K562 (cell line): ENCODE data around the gene CDK14. TPM values are rescaled to one million over a fixed set of nuclear protein-coding genes. Genes with fewer than 3 reads are reported as not detected.

Source experiments
- ATAC-seq: fragments of 200-7000 bp; cut with Tn5 transposase; 3 replicates; pipeline ENCODE4 v1.9.1; 2020; ENCODE audit warnings: moderate library complexity
- BruUV-seq: library from RNA; stranded (reverse); fragments of 400-500 nt; replicated peaks from 2 replicates; lab custom pipeline; 2021; lab: Mats Ljungman, UMichigan
- CTCF ChIA-PET: fragments of 300-600 bp; formaldehyde crosslinking; extraction: SDS; loops from one replicate; lab custom pipeline; 2021; ENCODE audit warnings: low intra/inter-chr PET ratio; lab: Yijun Ruan, JAX
- POLR2A ChIA-PET: fragments of 300-600, 350-650 bp; sonication (Branson Sonifier 250); formaldehyde crosslinking; extraction: SDS; loops from one replicate; lab custom pipeline; 2021; ENCODE audit warnings: antibody characterized with exemption, inconsistent platforms; lab: Yijun Ruan, JAX
- DNase-seq, 4 experiments: peaks; one replicate each; pipeline versions ENCODE4 v3.0.0 to v3.0.0-alpha.2; 2011 to 2018; ENCODE audit warnings: low spot score in 3 of 4, mixed read lengths in 3 of 4; ENCODE audit errors: extremely low read depth in 1 of 4
- FAIRE-seq: peaks from 2 replicates; lab custom pipeline; 2011; peaks lifted over from hg19 to GRCh38; lab: Jason Lieb, UNC
- H2AFZ ChIP-seq: 2 replicates; pipeline ENCODE4 v1.6.0; 2011; ENCODE audit warnings: low read depth, low read length, control low read depth, inconsistent platforms
- H3K27ac ChIP-seq: fragments of 200-600 bp; 3 replicates; pipeline ENCODE4 v1.8.0; 2011; ENCODE audit warnings: low read depth, mild to moderate bottlenecking, control low read depth, inconsistent platforms, low read length, moderate library complexity, mixed read lengths; ENCODE audit errors: extremely low read depth
- H3K27me3 ChIP-seq, 2 experiments: fragments of 300-600 bp in 1 of 2; 2 replicates in 1 of 2; 3 replicates in 1 of 2; pipeline versions ENCODE4 v1.6.0 to v1.8.0; 2011; ENCODE audit warnings: inconsistent platforms in 2 of 2, low read length in 2 of 2, mild to moderate bottlenecking in 1 of 2, mixed read lengths in 1 of 2, moderate library complexity in 1 of 2; ENCODE audit not compliant: control insufficient read depth in 2 of 2, insufficient read depth in 2 of 2
- H3K36me3 ChIP-seq: fragments of 300-600 bp; 3 replicates; pipeline ENCODE4 v1.8.0; 2011; ENCODE audit warnings: mild to moderate bottlenecking, low read length, inconsistent platforms; ENCODE audit not compliant: control insufficient read depth, insufficient read depth
- H3K4me1 ChIP-seq, 2 experiments: fragments of 200-600 bp in 1 of 2; replicated peaks in 1 of 2; 2 replicates in 1 of 2; 3 replicates in 1 of 2; pipeline versions ENCODE4 v1.5.1 to v1.8.0; 2011; ENCODE audit warnings: inconsistent platforms in 2 of 2, low read length in 2 of 2, mild to moderate bottlenecking in 1 of 2, mixed read lengths in 1 of 2, moderate library complexity in 1 of 2; ENCODE audit not compliant: control insufficient read depth in 2 of 2, insufficient read depth in 2 of 2
- H3K4me2 ChIP-seq: 2 replicates; pipeline ENCODE4 v1.6.1; 2011; ENCODE audit warnings: low read length, control low read depth, inconsistent platforms, mixed read lengths; ENCODE audit not compliant: insufficient read depth
- H3K4me3 ChIP-seq: fragments of 200-600 bp; sonication (generic), shearing (Covaris generic); 2 replicates; pipeline ENCODE4 v1.5.1; 2016; ENCODE audit warnings: control low read depth, inconsistent platforms
- H3K79me2 ChIP-seq: fragments of 200-600 bp; 3 replicates; pipeline ENCODE4 v1.8.0; 2011; ENCODE audit warnings: low read length, inconsistent platforms; ENCODE audit not compliant: control insufficient read depth, insufficient read depth
- H3K9ac ChIP-seq, 2 experiments: 2 replicates each; pipeline versions ENCODE4 v1.6.0 to v1.6.1; 2011; ENCODE audit warnings: low read depth in 2 of 2, low read length in 2 of 2, control low read depth in 1 of 2, inconsistent platforms in 1 of 2, mild to moderate bottlenecking in 1 of 2, mixed read lengths in 1 of 2; ENCODE audit not compliant: insufficient read depth in 1 of 2
- H3K9me1 ChIP-seq: one replicate; pipeline ENCODE4 v1.6.0; 2011; ENCODE audit warnings: inconsistent platforms, mild to moderate bottlenecking, low read length, moderate library complexity; ENCODE audit not compliant: control insufficient read depth, insufficient read depth
- H3K9me3 ChIP-seq: replicated peaks from 2 replicates; pipeline ENCODE4 v1.5.1; 2011; ENCODE audit warnings: low read depth, low read length, inconsistent platforms; ENCODE audit not compliant: control insufficient read depth, insufficient read depth
- H4K20me1 ChIP-seq: replicated peaks from 2 replicates; pipeline ENCODE4 v1.6.1; 2011; ENCODE audit warnings: low read length, inconsistent platforms, mixed read lengths; ENCODE audit not compliant: control insufficient read depth, insufficient read depth
- ATF7 ChIP-seq: fragments of 450-650 bp; IDR thresholded peaks from 2 replicates; pipeline ENCODE4 v1.7.1; 2014; ENCODE audit warnings: mild to moderate bottlenecking, moderate library complexity
- GATAD2A ChIP-seq: fragments of 450-650 bp; IDR thresholded peaks from 2 replicates; pipeline ENCODE4 v1.6.1; 2017
- GMEB1 ChIP-seq: fragments of 250-450 bp; sonication (Bioruptor Pico); IDR thresholded peaks from 2 replicates; pipeline ENCODE4 v1.4.0; 2020; ENCODE audit warnings: mild to moderate bottlenecking
- HDGF ChIP-seq: fragments of 450-650 bp; IDR thresholded peaks from 2 replicates; pipeline ENCODE4 v1.6.1; 2016
- HES1 ChIP-seq: fragments of 450-650 bp; IDR thresholded peaks from 2 replicates; pipeline ENCODE4 v1.6.1; 2016; ENCODE audit warnings: low read depth, mild to moderate bottlenecking, moderate library complexity
- HMG20B ChIP-seq: fragments of 250-450 bp; sonication (Bioruptor Pico); IDR thresholded peaks from 2 replicates; pipeline ENCODE4 v1.5.0; 2021; ENCODE audit warnings: mild to moderate bottlenecking
- MEF2D ChIP-seq: conservative IDR thresholded peaks from 2 replicates; pipeline ENCODE4 v1.6.1; 2016; ENCODE audit warnings: low read depth, missing genetic modification characterization, missing compliant biosample characterization
- MYNN ChIP-seq, 2 experiments: sonication (generic); formaldehyde crosslinking in 1 of 2; IDR thresholded peaks; 2 replicates each; pipeline versions ENCODE4 v1.5.0 to v1.6.1; 2016 to 2020; ENCODE audit warnings: antibody characterized with exemption in 1 of 2, missing genetic modification reagents in 1 of 2
- SIN3B ChIP-seq: fragments of 450-650 bp; IDR thresholded peaks from 2 replicates; pipeline ENCODE4 v1.6.1; 2017; ENCODE audit warnings: low read depth, mild to moderate bottlenecking, moderate library complexity
- SMARCE1 ChIP-seq: fragments of 450-650 bp; IDR thresholded peaks from 2 replicates; pipeline ENCODE4 v1.7.1; 2016; ENCODE audit warnings: mild to moderate bottlenecking
- ZBED1 ChIP-seq: IDR thresholded peaks from 2 replicates; pipeline ENCODE4 v1.6.1; 2014
- ZNF277 ChIP-seq: fragments of 250-450 bp; sonication (Bioruptor Pico); IDR thresholded peaks from 2 replicates; pipeline ENCODE4 v1.8.0; 2022; ENCODE audit warnings: inconsistent platforms, mild to moderate bottlenecking, moderate library complexity, borderline replicate concordance
- ZNF3 ChIP-seq: fragments of 250-450 bp; sonication (Bioruptor Pico); IDR thresholded peaks from 2 replicates; pipeline ENCODE4 v1.5.0; 2021; ENCODE audit warnings: mild to moderate bottlenecking, moderate library complexity
- WGBS: fragments of 100-300 bp; shearing (Covaris generic); methylation state at CpG from one replicate; pipeline ENCODE4 v1.1.6; 2016; ENCODE audit warnings: low coverage, mixed read lengths; ENCODE audit not compliant: insufficient coverage; ENCODE audit errors: missing lambda C conversion rate; 5-methylcytosine and 5-hydroxymethylcytosine counted together
- in situ Hi-C: fragments of 300-500 bp; cut with MboI; formaldehyde crosslinking; loops from 4 replicates; pipeline ENCODE4 v1.15.0; 2018; ENCODE audit warnings: inconsistent platforms, mixed read lengths
- intact Hi-C: fragments of 100-400 bp; cut with micrococcal nuclease; formaldehyde crosslinking; loops from 2 replicates; pipeline ENCODE4 v1.14.2; 2022
- polyA plus RNA-seq, 8 experiments: library from polyadenylated mRNA; depleted of rRNA in 4 of 8; stranded (reverse) in 5 of 8; unstranded in 3 of 8; fragments of >200 nt; fragmentation: Nextera tagmentation in 2 of 8; fragmentation: Illumina TruSeq in 1 of 8; extraction: Ambion mirVana in 2 of 8; extraction: Trizol in 1 of 8; gene quantifications; 2 replicates each; pipeline versions ENCODE4 v1.2.1 to v1.2.3, GENCODE V29; 2011 to 2014; ENCODE audit warnings: inconsistent platforms in 1 of 8, missing spikeins in 1 of 8
- total RNA-seq, 7 experiments: library from RNA; depleted of rRNA in 6 of 7; stranded (reverse); fragments of >200 nt in 6 of 7; fragmentation: Illumina TruSeq in 2 of 7; extraction: Trizol in 2 of 7; gene quantifications; 2 replicates each; pipeline versions ENCODE4 v1.2.1 to v1.2.3, GENCODE V29; 2011 to 2021; ENCODE audit warnings: low replicate concordance in 1 of 7
- TF ChIP-seq, protein P1 (sequence below), 2 experiments: IDR thresholded peaks; 2 replicates each; pipeline ENCODE4 v1.6.1; 2011; ENCODE audit warnings: borderline replicate concordance in 1 of 2, control low read depth in 1 of 2, low read depth in 1 of 2, low read length in 1 of 2, mild to moderate bottlenecking in 1 of 2, mixed read lengths in 1 of 2, moderate library complexity in 1 of 2; ENCODE audit not compliant: insufficient read depth in 1 of 2, insufficient read length in 1 of 2, poor library complexity in 1 of 2, severe bottlenecking in 1 of 2; ENCODE audit errors: extremely low read depth in 1 of 2
- TF ChIP-seq, protein P2 (sequence below): fragments of 200-800 bp; sonication (Bioruptor generic); IDR thresholded peaks from 2 replicates; pipeline ENCODE4 v1.6.1; 2017; ENCODE audit warnings: missing genetic modification characterization, missing compliant biosample characterization

Gene CDK14
- total and polyA plus RNA-seq, 9 of the 15 experiments (the other 6 are each of a cell fraction or from before 2014, with no cell fraction given) = 0.03 to 0.91 (median 0.16) TPM

DNA sequence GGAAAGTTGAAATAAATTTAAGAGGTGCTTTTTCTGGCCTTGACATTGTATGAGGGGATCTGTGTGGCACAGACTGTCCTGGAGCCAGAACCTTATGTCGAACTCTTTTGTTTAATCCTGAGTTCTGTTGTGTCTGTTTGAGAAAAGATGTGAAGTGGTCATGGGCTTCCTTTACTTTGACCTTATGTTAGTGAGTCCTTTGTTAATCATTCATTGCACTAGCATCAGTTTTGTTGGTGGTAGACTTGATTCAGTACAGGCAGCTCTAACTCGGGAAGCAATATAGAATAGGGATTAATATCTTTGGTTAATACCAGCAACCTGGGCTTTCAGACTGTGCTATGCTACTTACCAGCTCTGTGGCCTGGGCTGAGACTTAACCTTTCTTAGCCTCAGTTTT lies 544.2 kb downstream of the CDK14 start:
- DNase-seq (no peak), FAIRE-seq (no peak), ATAC-seq (no peak)
- H4K20me1 ChIP-seq = no peaks in the 10 kb centered on the region
- in situ Hi-C loops = no loop called here
- intact Hi-C loops = no loop called here
- 2% methylated on average over 2 of the region's 2 CpGs for WGBS
- H3K4me2 ChIP-seq = no peak overlapping the region
- no peak overlapping the region for H3K9ac ChIP-seq
- ChIA-PET POLR2A (no interaction called here), CTCF (no interaction called here)
- H3K36me3 ChIP-seq = no peaks in the 10 kb centered on the region
- H3K27ac ChIP-seq = no peak overlapping the region
- H3K27me3 ChIP-seq = peaks cover 0 to 5% of the 10 kb centered on the region in 2 experiments; a peak in 3 of 5 replicates
- H2AFZ ChIP-seq = no peak overlapping the region
- no peak overlapping the region for H3K4me3 ChIP-seq
- BruUV-seq = no TSS peak
- H3K79me2 ChIP-seq = no peaks in the 10 kb centered on the region
- H3K9me3 ChIP-seq = no peaks in the 10 kb centered on the region
- H3K9me1 ChIP-seq = no peaks in the 10 kb centered on the region
- H3K4me1 ChIP-seq = no peaks in the 10 kb centered on the region
- TF ChIP-seq SMARCE1 (no peak), HES1 (no peak), HMG20B (CRISPR knock-in tag) (no peak), GATAD2A (no peak), SIN3B (no peak), GMEB1 (CRISPR knock-in tag) (no peak), ATF7 (no peak), ZNF277 (CRISPR knock-in tag) (no peak), MYNN (IDR thresholded peaks at IDR 0.05) (no peak), MYNN (CRISPR knock-in tag; IDR thresholded peaks at IDR 0.05) (no peak), MEF2D (tag) (no peak), ZBED1 (no peak), ZNF3 (CRISPR knock-in tag) (no peak), HDGF (no peak)
- TF ChIP-seq, protein P1, sequence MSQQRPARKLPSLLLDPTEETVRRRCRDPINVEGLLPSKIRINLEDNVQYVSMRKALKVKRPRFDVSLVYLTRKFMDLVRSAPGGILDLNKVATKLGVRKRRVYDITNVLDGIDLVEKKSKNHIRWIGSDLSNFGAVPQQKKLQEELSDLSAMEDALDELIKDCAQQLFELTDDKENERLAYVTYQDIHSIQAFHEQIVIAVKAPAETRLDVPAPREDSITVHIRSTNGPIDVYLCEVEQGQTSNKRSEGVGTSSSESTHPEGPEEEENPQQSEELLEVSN (IDR thresholded peaks at IDR 0.05; ENCODE audit: borderline replicate concordance in 1 of 2, extremely low read depth in 1 of 2, insufficient read depth in 1 of 2, insufficient read length in 1 of 2, low read depth in 1 of 2, low read length in 1 of 2, poor library complexity in 1 of 2, severe bottlenecking in 1 of 2) = no peak
- TF ChIP-seq, protein P2, sequence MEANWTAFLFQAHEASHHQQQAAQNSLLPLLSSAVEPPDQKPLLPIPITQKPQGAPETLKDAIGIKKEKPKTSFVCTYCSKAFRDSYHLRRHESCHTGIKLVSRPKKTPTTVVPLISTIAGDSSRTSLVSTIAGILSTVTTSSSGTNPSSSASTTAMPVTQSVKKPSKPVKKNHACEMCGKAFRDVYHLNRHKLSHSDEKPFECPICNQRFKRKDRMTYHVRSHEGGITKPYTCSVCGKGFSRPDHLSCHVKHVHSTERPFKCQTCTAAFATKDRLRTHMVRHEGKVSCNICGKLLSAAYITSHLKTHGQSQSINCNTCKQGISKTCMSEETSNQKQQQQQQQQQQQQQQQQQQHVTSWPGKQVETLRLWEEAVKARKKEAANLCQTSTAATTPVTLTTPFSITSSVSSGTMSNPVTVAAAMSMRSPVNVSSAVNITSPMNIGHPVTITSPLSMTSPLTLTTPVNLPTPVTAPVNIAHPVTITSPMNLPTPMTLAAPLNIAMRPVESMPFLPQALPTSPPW = no peak
